ENCODE results near the gene PUM1.

- no peak for TF ChIP-seq CTCF (IDR thresholded peaks at IDR 0.05)
- no peak for TF ChIP-seq POLR2A (IDR thresholded peaks at IDR 0.05)
- TF ChIP-seq POLR2AphosphoS5 (IDR thresholded peaks at IDR 0.05; ENCODE audit: insufficient read depth in 1 of 2, low read depth in 1 of 2), result no peak
Measured at GRCh38 chr1:31054349-31054748, 11.2 kb downstream of the PUM1 start.

Measured in vagina (tissue), 2 donors.